Smooth muscle cell of the coronary artery (primary cell): ENCODE measurements around the gene ZFYVE26. TPM values are rescaled to one million over a fixed set of nuclear protein-coding genes. Genes with fewer than 3 reads are reported as not detected.

Source experiments
- total RNA-seq: library from RNA; depleted of rRNA; stranded (reverse); fragments of >200 nt; gene quantifications from 2 replicates; pipeline ENCODE4 v1.2.3, GENCODE V29; 2014; ENCODE audit warnings: low replicate concordance

The ZFYVE26 gene
- 9.4 and 13.5 TPM in 2 replicates for total RNA-seq

DNA sequence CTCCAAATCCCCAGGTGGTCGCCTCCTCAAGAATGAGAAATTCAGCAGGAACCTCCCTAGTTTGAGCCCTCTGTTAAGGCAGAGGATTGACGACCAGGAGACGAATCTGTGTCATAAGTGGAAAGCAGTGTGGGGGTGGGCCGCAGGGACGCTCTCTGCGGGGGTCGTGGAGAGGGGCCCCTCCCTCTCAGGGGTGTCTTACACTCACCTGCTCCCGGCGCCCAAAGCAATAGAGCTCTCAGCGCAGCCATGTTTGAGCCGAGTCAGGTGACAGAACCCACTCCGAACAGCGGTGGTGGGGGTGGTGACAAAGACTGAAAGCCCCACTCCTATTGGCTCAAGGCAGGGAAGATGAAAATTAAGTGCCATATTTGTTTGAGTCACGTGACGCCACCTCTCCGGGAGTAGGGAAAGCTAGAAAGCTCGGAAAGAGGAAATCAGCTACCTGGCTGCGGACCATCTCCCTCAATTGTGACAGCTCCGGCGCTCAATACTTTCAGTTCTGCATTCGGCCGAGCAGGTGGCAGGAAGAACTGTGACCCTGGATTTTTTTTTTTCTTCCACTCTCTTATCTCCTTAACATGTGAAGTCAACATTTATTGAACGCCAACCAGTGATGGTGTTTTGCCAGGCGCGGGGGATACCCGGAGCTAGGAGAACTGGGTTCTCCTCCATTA, at the start of gene ZFYVE26:
ZFYVE26 (minus strand) TSS at position 265 of the 677 bp plus-strand sequence. CDS start 627 bp downstream, outside the sequence.

GRCh38 chr14:67819563-67820421, 3.4 kb upstream of the ZFYVE26 start, which contains the start of gene RAD51B:
TSS of gene RAD51B (plus strand) at chr14:67819779.

GRCh38 chr14:67701492-67701891, 114.9 kb downstream of the ZFYVE26 start, which contains the start of gene RDH12:
TSS of gene RDH12 (plus strand) at chr14:67701886. CDS start at chr14:67722643, 20,757 bp downstream.

Other genes starting within 250 kb of the ZFYVE26 start
- gene PIGH, start 216.3 kb downstream of the ZFYVE26 start, total RNA-seq: 9.1 and 10.5 TPM in 2 replicates
- 3.6 and 3.8 TPM in 2 replicates for gene ARG2, start 196.7 kb downstream of the ZFYVE26 start, total RNA-seq
- 75.7 and 101 TPM in 2 replicates for gene VTI1B, start 142.0 kb downstream of the ZFYVE26 start, total RNA-seq
- gene RDH11, start 120.8 kb downstream of the ZFYVE26 start, total RNA-seq: 48.3 and 114 TPM in 2 replicates
- gene RDH12, start 114.7 kb downstream of the ZFYVE26 start, total RNA-seq: not detected in 2 replicates
- 8.3 and 10.9 TPM in 2 replicates for gene RAD51B, start 3.2 kb upstream of the ZFYVE26 start, total RNA-seq